ENCODE measurements around the gene NDUFS2. TPM values are rescaled to one million over a fixed set of nuclear protein-coding genes. Genes with fewer than 3 reads are reported as not detected.
A peak's percentile ranks its signal among the peaks of the same experiment; 100 is the strongest.

The NDUFS2 gene
- total and polyA plus RNA-seq, 10 of the 15 experiments (the other 5 are each of a cell fraction or from before 2014, with no cell fraction given): 66.5 to 215 (median 148) TPM

- no TSS peak for BruUV-seq (replicated peaks)
- H3K79me2 ChIP-seq (ENCODE audit: control insufficient read depth, insufficient read depth, low read length): peaks cover 10% of the 10 kb centered on the region
- peak overlapping the region; percentile 58; the same call in 1 of the 2 replicates for H3K27ac ChIP-seq (ENCODE audit: control insufficient read depth, insufficient read depth)
- no peaks in the 10 kb centered on the region for H3K27me3 ChIP-seq (replicated peaks in 1 of 2; ENCODE audit: control insufficient read depth in 2 of 2, insufficient read depth in 2 of 2, low read length in 1 of 2)
- FAIRE-seq: no peak
- H3K36me3 ChIP-seq (ENCODE audit: control insufficient read depth in 2 of 2, insufficient read depth in 2 of 2, low read length in 1 of 2): peaks cover 3 to 4% of the 10 kb centered on the region in 2 experiments; a peak in 2 of 4 replicates
- ChIA-PET RAD21 (ENCODE audit: unreplicated experiment) (interaction anchor here (1.0 to 5.0 kb wide), 15 partner anchors 19 to 513 kb away, joined by 3 to 77 read pairs (median 14); partner anchors contain the start of genes CFAP126, NDUFS2 and SDHC), SMC1A (ENCODE audit: uncharacterized antibody, unreplicated experiment) (interaction anchor here (0.6 to 6.3 kb wide), 19 partner anchors 9 to 514 kb away, joined by 3 to 72 read pairs (median 4); partner anchors contain the start of genes FCER1G and NDUFS2), POLR2A (interaction anchor here (0.6 to 1.5 kb wide), 4 partner anchors 25 to 202 kb away, joined by 3 read pairs; partner anchors contain the start of gene NDUFS2), CTCF (interaction anchor here (1.0 to 17.1 kb wide), 22 partner anchors 9 to 512 kb away, joined by 3 to 385 read pairs (median 16); partner anchors contain the start of genes CFAP126, FCER1G, NDUFS2 and SDHC)
- in situ Hi-C loops (cut with MboI) (loop anchor here (5.0 kb wide), 2 partner anchors 65 to 155 kb away; no protein-coding TSS in a partner anchor), intact Hi-C loops (cut with micrococcal nuclease; ENCODE audit: unreplicated experiment) (loop anchor here (1.0 to 5.0 kb wide), 3 partner anchors 63 to 155 kb away; partner anchors contain the start of gene MPZ)
- DNase-seq (ENCODE audit: low read depth, low spot score): peak; percentile 42
- peak overlapping the region; percentile 55 for H3K9ac ChIP-seq (ENCODE audit: control insufficient read depth, insufficient read depth, low read length)
- ATAC-seq: peak; percentile 78
- H3K4me2 ChIP-seq (ENCODE audit: control insufficient read depth, insufficient read depth): peak overlapping the region; percentile 95
- H2AFZ ChIP-seq (ENCODE audit: control insufficient read depth, low read depth, low read length): peak overlapping the region; percentile 93
- H3K9me3 ChIP-seq (replicated peaks; ENCODE audit: control insufficient read depth, insufficient read depth, low read length): no peaks in the 10 kb centered on the region
- peak overlapping the region; percentile 83 for H3K4me3 ChIP-seq
- 31% methylated on average over 11 of the region's 11 CpGs for WGBS (ENCODE audit: insufficient coverage, insufficient replicate concordance, low lambda C conversion rate, missing lambda C conversion rate)
- H3K4me1 ChIP-seq (ENCODE audit: control insufficient read depth, insufficient read depth, low read length): peaks cover 19% of the 10 kb centered on the region
- H4K20me1 ChIP-seq (ENCODE audit: control insufficient read depth, insufficient read depth): no peaks in the 10 kb centered on the region
- TF ChIP-seq MEF2B (IDR thresholded peaks at IDR 0.05; ENCODE audit: partially characterized antibody, poor library complexity, severe bottlenecking) (peak; percentile 75), STAT1 (conservative IDR thresholded peaks at IDR 0.05) (no peak), ESRRA (IDR thresholded peaks at IDR 0.05; ENCODE audit: low read length) (peak; percentile 64; the same call in 1 of the 2 replicates), ELK1 (IDR thresholded peaks at IDR 0.05; ENCODE audit: low read depth, low read length) (peak; percentile 13; the same call in 1 of the 2 replicates), NR2C2 (IDR thresholded peaks at IDR 0.05; ENCODE audit: borderline replicate concordance, control insufficient read depth, insufficient read length, low read depth) (no peak), SPI1 (IDR thresholded peaks at IDR 0.05; ENCODE audit: borderline replicate concordance, insufficient read depth, low read depth, low read length) (peak; percentile 96), SMARCA5 (IDR thresholded peaks at IDR 0.05) (peak; percentile 53; the same call in 1 of the 2 replicates), NRF1 (conservative IDR thresholded peaks at IDR 0.05; ENCODE audit: low read depth, low read length) (no peak), BCLAF1 (IDR thresholded peaks at IDR 0.05) (no peak), SRF (IDR thresholded peaks at IDR 0.05; ENCODE audit: low read depth in 2 of 2, low read length in 2 of 2) (peak; percentile 59 to 72; a peak in 3 of 4 replicates), MEF2A (IDR thresholded peaks at IDR 0.05; ENCODE audit: insufficient read depth, low read depth, low read length) (peak; percentile 86), SUPT20H (IDR thresholded peaks at IDR 0.05; ENCODE audit: borderline replicate concordance, control insufficient read depth, low read depth, low read length) (no peak), POLR2A (IDR thresholded peaks at IDR 0.05; ENCODE audit: low read depth, low read length) (no peak), ZSCAN29 (IDR thresholded peaks at IDR 0.05) (no peak), RAD51 (IDR thresholded peaks at IDR 0.05) (no peak)
- TF ChIP-seq, protein P1, sequence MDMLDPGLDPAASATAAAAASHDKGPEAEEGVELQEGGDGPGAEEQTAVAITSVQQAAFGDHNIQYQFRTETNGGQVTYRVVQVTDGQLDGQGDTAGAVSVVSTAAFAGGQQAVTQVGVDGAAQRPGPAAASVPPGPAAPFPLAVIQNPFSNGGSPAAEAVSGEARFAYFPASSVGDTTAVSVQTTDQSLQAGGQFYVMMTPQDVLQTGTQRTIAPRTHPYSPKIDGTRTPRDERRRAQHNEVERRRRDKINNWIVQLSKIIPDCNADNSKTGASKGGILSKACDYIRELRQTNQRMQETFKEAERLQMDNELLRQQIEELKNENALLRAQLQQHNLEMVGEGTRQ (IDR thresholded peaks at IDR 0.05; ENCODE audit: borderline replicate concordance, low read depth, low read length): no peak
Measured at GRCh38 chr1:161227196-161227871, 25.2 kb downstream of the NDUFS2 start.
